Activated naive CD4-positive, alpha-beta T cell treated with anti-CD3 and anti-CD28 coated beads for 36 hours (primary cell): ENCODE data around the gene LIN7A. TPM values are rescaled to one million over a fixed set of nuclear protein-coding genes. Genes with fewer than 3 reads are reported as not detected.
"Not testable (repeated sequence)": the region's sequence is repeated elsewhere in the genome, so short reads cannot be mapped to it uniquely, and the experiment has no call there.

Experiments used
- CTCF ChIA-PET: fragments of 350-600 bp; sonication (Branson Sonifier 250); formaldehyde crosslinking; loops from one replicate; lab custom pipeline; 2021; ENCODE audit warnings: antibody characterized with exemption; lab: Charles Lee
- DNase-seq: peaks from one replicate; pipeline ENCODE4 v3.0.0-alpha.2; 2020
- H3K27ac Mint-ChIP-seq: one replicate; pipeline ENCODE4 v1.8.0; 2021; ENCODE audit warnings: mild to moderate bottlenecking, mixed read lengths
- H3K27me3 Mint-ChIP-seq: one replicate; pipeline ENCODE4 v1.8.0; 2021; ENCODE audit warnings: low read depth, mixed read lengths
- H3K36me3 Mint-ChIP-seq: one replicate; pipeline ENCODE4 v1.8.0; 2021; ENCODE audit warnings: low read depth, mixed read lengths
- H3K4me1 Mint-ChIP-seq: one replicate; pipeline ENCODE4 v1.8.0; 2021; ENCODE audit warnings: low read depth, mixed read lengths
- H3K4me3 Mint-ChIP-seq: one replicate; pipeline ENCODE4 v1.8.0; 2021; ENCODE audit warnings: mild to moderate bottlenecking, moderate library complexity, mixed read lengths
- H3K9me3 Mint-ChIP-seq: one replicate; pipeline ENCODE4 v1.8.0; 2021; ENCODE audit warnings: mixed read lengths
- intact Hi-C: fragments of 100-400 bp; cut with micrococcal nuclease; formaldehyde crosslinking; loops from one replicate; pipeline ENCODE4 v1.15.1; 2023
- total RNA-seq, 2 experiments: library from RNA; stranded (reverse); gene quantifications; one replicate each; pipeline ENCODE4 v1.2.3, GENCODE V29; 2021

LIN7A gene
- total RNA-seq, 2 experiments from 2014 or later = not detected

- no peaks in the 10 kb centered on the region for H3K36me3 Mint-ChIP-seq
- no peak overlapping the region for H3K4me3 Mint-ChIP-seq
- CTCF ChIA-PET = no interaction called here
- no peaks in the 10 kb centered on the region for H3K27me3 Mint-ChIP-seq
- peaks cover 2% of the 10 kb centered on the region for H3K9me3 Mint-ChIP-seq
- intact Hi-C loops = no loop called here
- no peaks in the 10 kb centered on the region for H3K4me1 Mint-ChIP-seq
- no peak overlapping the region for H3K27ac Mint-ChIP-seq
- DNase-seq = no peak
These were observed 123.9 kb downstream of the LIN7A start for GRCh38 chr12:80813820-80814219.

GRCh38 chr12:80811957-80812708 is 125.6 kb downstream of the LIN7A start:
- no peaks in the 10 kb centered on the region for H3K27me3 Mint-ChIP-seq
- no peak overlapping the region for H3K4me3 Mint-ChIP-seq
- no peak for DNase-seq
- no peak overlapping the region for H3K27ac Mint-ChIP-seq
- no peaks in the 10 kb centered on the region for H3K36me3 Mint-ChIP-seq
- no peaks in the 10 kb centered on the region for H3K4me1 Mint-ChIP-seq
- H3K9me3 Mint-ChIP-seq = peaks cover 2% of the 10 kb centered on the region
- intact Hi-C loops = no loop called here
- CTCF ChIA-PET = no interaction called here

DNA sequence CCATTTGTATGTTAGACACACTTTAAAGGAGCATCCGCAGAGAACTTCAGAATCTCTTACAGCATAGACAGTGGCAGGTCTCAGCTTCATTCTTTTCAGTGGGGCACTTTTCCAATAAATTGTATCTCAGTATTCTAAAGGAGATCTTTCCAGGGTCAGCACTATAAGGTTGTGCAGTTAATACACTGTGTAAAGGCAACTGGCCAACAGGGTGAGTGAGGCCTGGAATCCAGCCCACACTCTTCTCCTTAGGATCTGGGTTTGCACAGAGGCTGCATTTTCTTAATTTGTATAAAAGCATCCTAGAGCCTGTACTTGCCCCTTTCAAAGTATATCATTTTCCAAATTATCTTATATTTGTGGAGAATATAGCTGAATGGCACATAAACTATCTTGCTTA is 126.9 kb downstream of the LIN7A start:
- Mint-ChIP-seq H3K36me3 (no peaks in the 10 kb centered on the region), H3K4me3 (no peak overlapping the region), H3K27ac (no peak overlapping the region), H3K9me3 (peaks cover 2% of the 10 kb centered on the region), H3K4me1 (no peaks in the 10 kb centered on the region), H3K27me3 (no peaks in the 10 kb centered on the region)
- intact Hi-C loops = no loop called here
- DNase-seq = no peak
- CTCF ChIA-PET = no interaction called here

DNA sequence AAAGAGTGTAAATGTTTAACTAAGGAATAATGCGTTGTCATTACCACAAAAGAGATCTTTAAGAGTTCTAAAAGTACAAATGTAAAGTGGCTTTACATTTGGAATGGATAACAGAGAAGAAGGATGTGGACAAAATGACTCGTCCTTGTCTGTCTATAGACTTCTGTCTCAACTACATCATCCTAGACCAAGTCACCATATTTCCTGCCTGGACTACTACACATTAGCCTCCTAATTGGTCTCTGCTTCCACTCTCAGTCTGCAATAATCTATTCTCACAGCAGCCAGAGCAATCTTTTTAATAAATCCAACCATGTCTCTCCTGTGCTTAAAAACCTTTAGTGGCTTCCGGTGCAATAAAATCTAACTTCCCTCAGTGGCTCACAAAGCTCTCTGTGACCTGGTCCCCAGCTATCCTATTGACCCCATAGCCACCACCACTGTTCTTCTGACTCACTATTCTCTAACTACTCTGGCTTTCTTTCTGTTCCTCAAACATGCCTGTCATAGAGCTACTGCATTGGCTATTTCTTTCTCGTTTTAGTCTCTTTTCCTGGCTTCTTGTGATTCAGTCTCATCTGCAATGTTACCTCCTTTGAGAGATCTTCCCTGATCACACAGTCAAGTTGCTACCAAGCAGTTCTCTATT is 130.0 kb downstream of the LIN7A start:
- Mint-ChIP-seq H3K36me3 (no peaks in the 10 kb centered on the region), H3K27ac (no peak overlapping the region), H3K27me3 (no peaks in the 10 kb centered on the region), H3K4me1 (no peaks in the 10 kb centered on the region), H3K9me3 (peaks cover 3% of the 10 kb centered on the region), H3K4me3 (no peak overlapping the region)
- CTCF ChIA-PET = interaction anchor here (0.6 kb wide), 1 partner anchor 320 kb away, joined by 3 read pairs; no protein-coding TSS in a partner anchor
- intact Hi-C loops = no loop called here
- DNase-seq = no peak

DNA sequence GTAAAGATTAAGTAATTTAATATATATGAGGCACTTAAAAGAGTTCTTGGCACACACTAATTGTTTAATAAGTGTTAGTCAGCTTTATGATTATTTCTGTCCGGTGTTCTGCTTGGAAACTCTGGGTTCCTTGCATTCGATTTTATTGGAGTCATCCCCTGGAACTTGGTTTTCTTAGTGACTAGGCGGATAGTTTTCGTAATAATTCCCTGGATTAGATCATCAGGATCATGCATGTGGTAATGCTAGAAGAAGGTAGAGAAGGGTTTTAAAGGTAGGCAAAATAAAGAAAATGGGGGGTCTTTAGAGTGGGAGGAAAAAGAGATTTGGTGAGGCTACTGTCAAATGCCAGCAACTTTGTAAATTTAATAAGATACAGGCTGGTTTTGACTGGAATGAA is 132.6 kb downstream of the LIN7A start:
- DNase-seq = no peak
- Mint-ChIP-seq H3K27me3 (no peaks in the 10 kb centered on the region), H3K9me3 (peaks cover 3% of the 10 kb centered on the region), H3K4me3 (no peak overlapping the region), H3K4me1 (no peaks in the 10 kb centered on the region), H3K36me3 (no peaks in the 10 kb centered on the region), H3K27ac (no peak overlapping the region)
- CTCF ChIA-PET = no interaction called here
- intact Hi-C loops = no loop called here

DNA sequence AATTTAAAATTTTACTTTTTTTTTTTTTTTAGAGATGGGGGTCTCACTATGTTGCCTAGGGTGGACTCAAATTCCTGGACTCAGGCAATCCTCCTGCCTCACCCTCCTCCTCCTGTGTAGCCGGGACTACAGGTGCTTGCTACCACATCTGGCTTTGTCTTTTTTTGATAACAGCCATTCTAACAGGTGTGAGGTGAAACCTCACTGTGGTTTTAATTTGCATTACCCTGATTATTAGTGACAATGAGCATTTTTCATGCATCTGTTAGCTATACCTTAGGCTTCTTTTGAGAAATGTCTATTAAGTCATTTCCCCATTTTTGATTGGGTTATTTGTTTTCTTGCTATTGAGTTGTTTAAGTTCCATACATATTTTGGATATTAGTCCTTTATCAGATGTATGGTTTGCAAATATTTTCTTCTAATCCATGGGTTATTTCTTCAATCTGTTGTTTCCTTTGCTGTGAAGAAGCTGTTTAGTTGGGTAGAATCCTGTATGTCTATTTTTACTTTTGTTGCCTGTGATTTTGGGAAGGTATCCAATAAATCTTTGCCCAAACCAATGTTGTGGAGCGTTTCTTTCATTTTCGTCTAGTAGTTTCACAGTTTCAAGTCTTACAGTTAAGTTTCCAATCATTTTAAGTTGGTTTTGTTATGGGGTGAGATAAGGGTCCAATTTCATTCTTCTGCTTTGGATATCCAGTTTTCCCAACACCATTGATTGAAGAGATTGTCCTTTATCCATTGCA is 134.9 kb downstream of the LIN7A start:
- CTCF ChIA-PET = no interaction called here
- no peaks in the 10 kb centered on the region for H3K4me1 Mint-ChIP-seq
- no peaks in the 10 kb centered on the region for H3K27me3 Mint-ChIP-seq
- peaks cover 3% of the 10 kb centered on the region for H3K9me3 Mint-ChIP-seq
- no peak overlapping the region for H3K4me3 Mint-ChIP-seq
- intact Hi-C loops = no loop called here
- no peak overlapping the region for H3K27ac Mint-ChIP-seq
- no peaks in the 10 kb centered on the region for H3K36me3 Mint-ChIP-seq
- DNase-seq = no peak

DNA sequence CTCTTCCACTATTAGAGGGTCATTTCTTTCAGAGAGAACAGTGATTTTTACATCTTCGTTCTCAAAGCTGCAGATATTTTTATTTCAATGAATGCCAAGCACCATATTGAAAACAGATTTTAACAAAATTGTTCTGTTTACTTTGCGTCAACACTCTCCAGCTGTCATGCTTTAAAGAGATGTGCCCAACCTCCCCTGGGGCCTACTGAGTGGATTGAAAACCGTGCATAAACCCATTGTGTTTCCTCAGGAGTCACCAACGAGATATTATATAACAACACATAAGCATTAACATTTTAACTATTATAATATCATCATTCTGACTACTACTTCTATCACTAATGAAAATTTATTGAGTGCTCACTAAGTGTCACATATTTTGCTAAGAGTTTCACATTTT is 139.5 kb downstream of the LIN7A start:
- intact Hi-C loops = no loop called here

GRCh38 chr12:80794551-80794950 is 143.2 kb downstream of the LIN7A start:
- no peak overlapping the region for H3K27ac Mint-ChIP-seq
- H3K4me1 Mint-ChIP-seq = no peaks in the 10 kb centered on the region
- H3K4me3 Mint-ChIP-seq = no peak overlapping the region
- CTCF ChIA-PET = no interaction called here
- peaks cover 3% of the 10 kb centered on the region for H3K9me3 Mint-ChIP-seq
- intact Hi-C loops = no loop called here
- DNase-seq = no peak
- no peaks in the 10 kb centered on the region for H3K36me3 Mint-ChIP-seq
- H3K27me3 Mint-ChIP-seq = no peaks in the 10 kb centered on the region

More for the DNA sequence above, 139.5 kb downstream of the LIN7A start:
- Mint-ChIP-seq H3K27me3 (no peaks in the 10 kb centered on the region), H3K27ac (no peak overlapping the region), H3K36me3 (no peaks in the 10 kb centered on the region), H3K9me3 (no peaks in the 10 kb centered on the region), H3K4me3 (no peak overlapping the region), H3K4me1 (no peaks in the 10 kb centered on the region)
- no peak for DNase-seq
- CTCF ChIA-PET = no interaction called here

DNA sequence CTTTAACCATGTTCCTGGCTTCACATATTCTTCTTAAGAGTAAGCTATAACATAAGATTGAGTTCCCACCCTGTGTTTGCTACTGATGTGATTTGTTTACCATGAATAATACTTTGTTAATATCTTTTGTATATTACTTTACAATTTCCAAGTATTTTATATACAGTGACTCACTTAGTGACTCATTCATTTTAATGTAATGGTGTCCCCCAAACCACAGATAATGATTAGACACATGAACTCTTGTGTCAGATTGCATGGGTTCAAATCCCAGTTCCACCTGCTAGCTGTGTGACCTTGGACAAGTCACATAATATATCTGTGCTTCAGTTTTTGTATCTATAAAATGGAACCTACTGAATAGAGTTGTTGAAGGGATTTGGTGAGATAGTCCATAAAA is 144.9 kb downstream of the LIN7A start:
- no peak overlapping the region for H3K27ac Mint-ChIP-seq
- H3K36me3 Mint-ChIP-seq = no peaks in the 10 kb centered on the region
- CTCF ChIA-PET = no interaction called here

GRCh38 chr12:80791863-80792262 is 145.9 kb downstream of the LIN7A start:
- H3K27ac Mint-ChIP-seq = no peak overlapping the region
- CTCF ChIA-PET = no interaction called here
- H3K4me3 Mint-ChIP-seq = no peak overlapping the region
- DNase-seq = no peak
- intact Hi-C loops = no loop called here
- no peaks in the 10 kb centered on the region for H3K36me3 Mint-ChIP-seq
- H3K9me3 Mint-ChIP-seq = peaks cover 10% of the 10 kb centered on the region
- no peaks in the 10 kb centered on the region for H3K4me1 Mint-ChIP-seq
- no peaks in the 10 kb centered on the region for H3K27me3 Mint-ChIP-seq

More for the DNA sequence above, 144.9 kb downstream of the LIN7A start:
- intact Hi-C loops = no loop called here
- no peaks in the 10 kb centered on the region for H3K27me3 Mint-ChIP-seq
- H3K4me3 Mint-ChIP-seq = no peak overlapping the region
- DNase-seq = no peak
- H3K9me3 Mint-ChIP-seq = peaks cover 3% of the 10 kb centered on the region
- H3K4me1 Mint-ChIP-seq = no peaks in the 10 kb centered on the region

DNA sequence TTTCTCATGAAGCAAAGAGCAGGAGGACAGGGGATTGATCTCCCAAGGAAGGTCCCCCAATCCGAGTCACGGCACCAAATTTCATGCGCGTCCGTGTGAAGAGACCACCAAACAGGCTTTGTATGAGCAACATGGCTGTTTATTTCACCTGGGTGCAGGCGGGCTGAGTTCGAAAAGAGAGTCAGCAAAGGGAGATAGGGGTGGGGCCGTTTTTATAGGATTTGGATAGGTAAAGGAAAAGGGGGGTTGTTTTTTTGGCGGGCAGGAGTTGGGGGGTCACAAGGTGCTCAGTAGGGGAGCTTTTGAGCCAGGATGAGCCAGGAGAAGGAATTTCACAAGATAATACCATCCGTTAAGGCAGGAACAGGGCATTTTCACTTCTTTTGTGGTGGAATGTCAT is 149.3 kb downstream of the LIN7A start:
- CTCF ChIA-PET, H3K4me1 Mint-ChIP-seq, intact Hi-C loops, H3K27ac Mint-ChIP-seq, H3K27me3 Mint-ChIP-seq, H3K36me3 Mint-ChIP-seq, DNase-seq, H3K4me3 Mint-ChIP-seq: not testable (repeated sequence)
- peaks cover 10% of the 10 kb centered on the region for H3K9me3 Mint-ChIP-seq

DNA sequence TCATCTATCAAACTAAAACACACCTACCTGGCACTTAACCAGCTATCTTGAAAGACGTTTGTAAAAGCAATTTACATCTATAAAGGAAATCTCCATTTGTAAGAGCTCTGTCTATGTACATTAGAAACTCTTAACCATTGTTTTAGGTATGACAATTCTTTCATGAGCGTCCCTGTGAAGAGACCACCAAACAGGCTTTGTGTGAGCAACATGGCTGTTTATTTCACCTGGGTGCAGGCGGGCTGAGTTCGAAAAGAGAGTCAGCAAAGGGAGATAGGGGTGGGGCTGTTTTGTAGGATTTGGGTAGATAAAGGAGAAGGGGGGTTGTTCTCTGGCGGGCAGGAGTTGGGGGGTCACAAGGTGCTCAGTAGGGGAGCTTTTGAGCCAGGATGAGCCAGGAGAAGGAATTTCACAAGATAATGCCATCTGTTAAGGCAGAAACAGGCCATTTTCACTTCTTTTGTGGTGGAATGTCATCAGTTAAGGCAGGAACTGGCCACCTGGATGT is 154.7 kb downstream of the LIN7A start:
- intact Hi-C loops, H3K27ac Mint-ChIP-seq, H3K4me1 Mint-ChIP-seq: not testable (repeated sequence)

More for the DNA sequence above, 154.7 kb downstream of the LIN7A start:
- CTCF ChIA-PET, H3K27me3 Mint-ChIP-seq, DNase-seq, H3K36me3 Mint-ChIP-seq, H3K9me3 Mint-ChIP-seq, H3K4me3 Mint-ChIP-seq: not testable (repeated sequence)
